Neural cell (in vitro differentiated cells): ENCODE results near the gene KMT5B.

ENCODE experiments used
- CTCF ChIP-seq: fragments of 450-650 bp; IDR thresholded peaks from 2 replicates; pipeline ENCODE4 v1.5.1; 2014; ENCODE audit warnings: antibody characterized with exemption, mild to moderate bottlenecking, moderate library complexity; ENCODE audit not compliant: poor library complexity, severe bottlenecking
- EP300 ChIP-seq: fragments of 450-650 bp; conservative IDR thresholded peaks from 2 replicates; pipeline ENCODE4 v1.6.1; 2014; ENCODE audit warnings: antibody characterized with exemption, mild to moderate bottlenecking, moderate library complexity; ENCODE audit not compliant: poor library complexity, severe bottlenecking
- EZH2 ChIP-seq: fragments of 200-600, 300-800 bp; shearing (Covaris generic), sonication (generic); IDR thresholded peaks from 2 replicates; pipeline ENCODE4 v1.6.1; 2014; ENCODE audit warnings: antibody characterized with exemption, low read length, borderline replicate concordance, mild to moderate bottlenecking; ENCODE audit not compliant: insufficient read depth, poor library complexity, severe bottlenecking

- no peak for TF ChIP-seq EZH2
- no peak for TF ChIP-seq CTCF
- TF ChIP-seq EP300 = no peak
These were observed 35.2 kb downstream of the KMT5B start for GRCh38 chr11:68177877-68178276.
